GM23338 (cell line): ENCODE measurements around the gene FRY. TPM values are rescaled to one million over a fixed set of nuclear protein-coding genes. Genes with fewer than 3 reads are reported as not detected.

Experiments used
- ATAC-seq: fragments of 200-7000 bp; cut with Tn5 transposase; 3 replicates; pipeline ENCODE4 v1.9.1; 2020
- DNase-seq: peaks from one replicate; pipeline ENCODE4 v3.0.0-alpha.2; 2015; ENCODE audit warnings: low spot score
- H2AFZ ChIP-seq: fragments of 200-600 bp; sonication (generic); 2 replicates; pipeline ENCODE4 v1.8.0; 2016; ENCODE audit warnings: antibody characterized with exemption, mild to moderate bottlenecking, moderate library complexity
- H3F3A ChIP-seq: fragments of 200-600 bp; sonication (generic); replicated peaks from 2 replicates; pipeline ENCODE4 v1.8.0; 2017; ENCODE audit warnings: antibody characterized with exemption, mixed run types, low read depth
- H3K27ac ChIP-seq: fragments of 200-600 bp; sonication (generic); 2 replicates; pipeline ENCODE4 v1.6.1; 2016; ENCODE audit warnings: low read depth
- H3K27me3 ChIP-seq: fragments of 200-600 bp; sonication (generic); 2 replicates; pipeline ENCODE4 v1.8.0; 2016; ENCODE audit warnings: mild to moderate bottlenecking, mixed run types, moderate library complexity; ENCODE audit not compliant: insufficient read depth
- H3K36me3 ChIP-seq: fragments of 200-600 bp; sonication (generic); 2 replicates; pipeline ENCODE4 v1.8.0; 2016; ENCODE audit warnings: mild to moderate bottlenecking; ENCODE audit not compliant: insufficient read depth
- H3K4me1 ChIP-seq: fragments of 200-600 bp; sonication (generic); 2 replicates; pipeline ENCODE4 v1.8.0; 2016; ENCODE audit warnings: mild to moderate bottlenecking, moderate library complexity; ENCODE audit not compliant: insufficient read depth
- H3K4me2 ChIP-seq: fragments of 200-600 bp; sonication (generic); 2 replicates; pipeline ENCODE4 v1.7.1; 2017; ENCODE audit warnings: mixed run types
- H3K4me3 ChIP-seq: fragments of 200-600 bp; sonication (generic); 2 replicates; pipeline ENCODE4 v1.6.1; 2016; ENCODE audit warnings: mixed run types
- H3K79me2 ChIP-seq: fragments of 200-600 bp; sonication (generic); replicated peaks from 2 replicates; pipeline ENCODE4 v1.8.0; 2017; ENCODE audit warnings: mild to moderate bottlenecking; ENCODE audit not compliant: insufficient read depth
- H3K9me2 ChIP-seq: fragments of 200-600 bp; sonication (generic); 2 replicates; pipeline ENCODE4 v1.8.0; 2017; ENCODE audit not compliant: insufficient read depth
- H4K20me1 ChIP-seq: fragments of 200-600 bp; sonication (generic); replicated peaks from 2 replicates; pipeline ENCODE4 v1.8.0; 2017; ENCODE audit warnings: mild to moderate bottlenecking; ENCODE audit not compliant: insufficient read depth
- H3K27ac Mint-ChIP-seq: 2 replicates; pipeline ENCODE4 v1.8.0; 2020; ENCODE audit warnings: inconsistent platforms, mild to moderate bottlenecking, moderate library complexity, mixed read lengths
- H3K27me3 Mint-ChIP-seq: 3 replicates; pipeline ENCODE4 v1.8.0; 2022; ENCODE audit warnings: low read depth, mild to moderate bottlenecking, moderate library complexity, mixed read lengths, inconsistent platforms; ENCODE audit not compliant: insufficient read depth, poor library complexity
- H3K36me3 Mint-ChIP-seq: 3 replicates; pipeline ENCODE4 v1.8.0; 2021; ENCODE audit warnings: low read depth, mild to moderate bottlenecking, inconsistent platforms, moderate library complexity, mixed read lengths
- H3K4me1 Mint-ChIP-seq: 3 replicates; pipeline ENCODE4 v1.8.0; 2020; ENCODE audit warnings: mild to moderate bottlenecking, inconsistent platforms, mixed read lengths
- H3K4me3 Mint-ChIP-seq: 3 replicates; pipeline ENCODE4 v1.8.0; 2021; ENCODE audit warnings: moderate library complexity, mild to moderate bottlenecking, inconsistent platforms, mixed read lengths
- H3K9me3 Mint-ChIP-seq: 3 replicates; pipeline ENCODE4 v1.8.0; 2020; ENCODE audit warnings: moderate library complexity, mild to moderate bottlenecking, inconsistent platforms, mixed read lengths
- CREB1 ChIP-seq: fragments of 250-450 bp; sonication (Bioruptor Pico); IDR thresholded peaks from 2 replicates; pipeline ENCODE4 v1.5.0; 2020; ENCODE audit warnings: low read depth, mild to moderate bottlenecking, moderate library complexity
- CTCF ChIP-seq, 2 experiments: fragments of 200-600 bp in 1 of 2; sonication (generic) in 1 of 2; conservative IDR thresholded peaks; 2 replicates each; pipeline versions ENCODE4 v1.5.1 to v1.6.1; 2016 to 2017; ENCODE audit warnings: antibody characterized with exemption in 2 of 2, low read depth in 2 of 2, mild to moderate bottlenecking in 2 of 2, moderate library complexity in 1 of 2
- EZH2 ChIP-seq: fragments of 200-600 bp; sonication (generic); IDR thresholded peaks from one replicate; pipeline ENCODE4 v1.8.0; 2017; ENCODE audit warnings: antibody characterized with exemption, mild to moderate bottlenecking, low read depth; ENCODE audit not compliant: unreplicated experiment
- JUNB ChIP-seq: IDR thresholded peaks from one replicate; pipeline ENCODE4 v1.6.1; 2016; ENCODE audit warnings: antibody characterized with exemption; ENCODE audit not compliant: unreplicated experiment
- NANOG ChIP-seq: IDR thresholded peaks from 2 replicates; pipeline ENCODE4 v1.6.1; 2016; ENCODE audit warnings: antibody characterized with exemption, borderline replicate concordance
- POLR2AphosphoS5 ChIP-seq: IDR thresholded peaks from 2 replicates; pipeline ENCODE4 v1.6.1; 2016; ENCODE audit warnings: antibody characterized with exemption, low read depth
- REST ChIP-seq: IDR thresholded peaks from one replicate; pipeline ENCODE4 v1.6.1; 2018; ENCODE audit warnings: antibody characterized with exemption; ENCODE audit not compliant: unreplicated experiment
- STAT1 ChIP-seq: IDR thresholded peaks from one replicate; pipeline ENCODE4 v1.6.1; 2016; ENCODE audit warnings: antibody characterized with exemption; ENCODE audit not compliant: unreplicated experiment
- ZNF114 ChIP-seq: fragments of 250-450 bp; sonication (Bioruptor Pico); IDR thresholded peaks from 2 replicates; pipeline ENCODE4 v1.5.0; 2020; ENCODE audit warnings: mild to moderate bottlenecking, moderate library complexity
- ZNF331 ChIP-seq: fragments of 250-450 bp; sonication (Bioruptor Pico); IDR thresholded peaks from 2 replicates; pipeline ENCODE4 v1.5.0; 2020; ENCODE audit warnings: low read depth, mild to moderate bottlenecking, moderate library complexity
- polyA plus RNA-seq: library from polyadenylated mRNA; unstranded; fragments of >200 nt; fragmentation: Nextera tagmentation; extraction: Ambion mirVana; gene quantifications from 2 replicates; pipeline ENCODE4 v1.2.1, GENCODE V29; 2016
- total RNA-seq: library from RNA; depleted of rRNA; stranded (reverse); fragments of >200 nt; shearing (Covaris generic); gene quantifications from 2 replicates; pipeline ENCODE4 v1.2.3, GENCODE V29; 2014

Gene FRY
- total and polyA plus RNA-seq, 2 experiments from 2014 or later: 2.4 to 10.1 TPM

- H3K4me2 ChIP-seq: no peak overlapping the region
- H3K27ac Mint-ChIP-seq: no peak overlapping the region
- no peak overlapping the region for H2AFZ ChIP-seq
- H3K27me3 Mint-ChIP-seq: peaks cover 2% of the 10 kb centered on the region
- H3K4me1 ChIP-seq: no peaks in the 10 kb centered on the region
- no peaks in the 10 kb centered on the region for H3K36me3 ChIP-seq
- ATAC-seq (no peak), DNase-seq (no peak)
- no peak overlapping the region for H3K4me3 ChIP-seq
- H3K36me3 Mint-ChIP-seq: no peaks in the 10 kb centered on the region
- H3K4me3 Mint-ChIP-seq: no peak overlapping the region
- no peaks in the 10 kb centered on the region for H3K27me3 ChIP-seq
- TF ChIP-seq NANOG (no peak), CTCF (conservative IDR thresholded peaks at IDR 0.05; ENCODE audit: low read depth in 2 of 2) (no peak), CREB1 (CRISPR knock-in tag) (no peak), STAT1 (no peak), JUNB (no peak), EZH2 (no peak), POLR2AphosphoS5 (no peak), REST (no peak)
- H3F3A ChIP-seq: no peaks in the 10 kb centered on the region
- H4K20me1 ChIP-seq: no peaks in the 10 kb centered on the region
- H3K4me1 Mint-ChIP-seq: no peaks in the 10 kb centered on the region
- no peaks in the 10 kb centered on the region for H3K79me2 ChIP-seq
- H3K9me3 Mint-ChIP-seq: no peaks in the 10 kb centered on the region
- H3K9me2 ChIP-seq: no peaks in the 10 kb centered on the region
- no peak overlapping the region for H3K27ac ChIP-seq
Observed at GRCh38 chr13:32135655-32136054, 104.1 kb downstream of the FRY start.

- H3K4me2 ChIP-seq: no peak overlapping the region
- TF ChIP-seq STAT1: no peak
- TF ChIP-seq ZNF331 (CRISPR knock-in tag): no peak
- TF ChIP-seq NANOG: no peak
- TF ChIP-seq CTCF (conservative IDR thresholded peaks at IDR 0.05; ENCODE audit: low read depth in 2 of 2): no peak
- TF ChIP-seq ZNF114 (CRISPR knock-in tag): no peak
- TF ChIP-seq EZH2: no peak
- TF ChIP-seq POLR2AphosphoS5: no peak
Observed at GRCh38 chr13:32136061-32136460, 104.5 kb downstream of the FRY start.

More at GRCh38 chr13:32136061-32136460, 104.5 kb downstream of the FRY start:
- no peaks in the 10 kb centered on the region for H3K9me2 ChIP-seq
- no peaks in the 10 kb centered on the region for H3K79me2 ChIP-seq
- H3K4me1 ChIP-seq: no peaks in the 10 kb centered on the region
- H3K36me3 ChIP-seq: no peaks in the 10 kb centered on the region
- H4K20me1 ChIP-seq: no peaks in the 10 kb centered on the region
- no peaks in the 10 kb centered on the region for H3K4me1 Mint-ChIP-seq
- no peaks in the 10 kb centered on the region for H3K36me3 Mint-ChIP-seq
- no peaks in the 10 kb centered on the region for H3F3A ChIP-seq
- H3K4me3 ChIP-seq: no peak overlapping the region
- no peaks in the 10 kb centered on the region for H3K9me3 Mint-ChIP-seq
- no peak overlapping the region for H3K27ac Mint-ChIP-seq
- no peak overlapping the region for H2AFZ ChIP-seq
- ATAC-seq: no peak
- no peaks in the 10 kb centered on the region for H3K27me3 ChIP-seq
- H3K27me3 Mint-ChIP-seq: peaks cover 2% of the 10 kb centered on the region
- H3K27ac ChIP-seq: no peak overlapping the region
- no peak overlapping the region for H3K4me3 Mint-ChIP-seq
- no peak for DNase-seq
